Stimulated activated CD4-positive, alpha-beta T cell treated with anti-CD3 and anti-CD28 coated beads, TNF-alpha, amount 100 ng/mL, for 4 hours (primary cell): ENCODE measurements around the gene ATP11B.

Source experiments
- DNase-seq, 3 experiments: peaks; one replicate each; pipeline ENCODE4 v3.0.0-alpha.2; 2020; ENCODE audit warnings: low read depth in 3 of 3

Gene ATP11B

DNA sequence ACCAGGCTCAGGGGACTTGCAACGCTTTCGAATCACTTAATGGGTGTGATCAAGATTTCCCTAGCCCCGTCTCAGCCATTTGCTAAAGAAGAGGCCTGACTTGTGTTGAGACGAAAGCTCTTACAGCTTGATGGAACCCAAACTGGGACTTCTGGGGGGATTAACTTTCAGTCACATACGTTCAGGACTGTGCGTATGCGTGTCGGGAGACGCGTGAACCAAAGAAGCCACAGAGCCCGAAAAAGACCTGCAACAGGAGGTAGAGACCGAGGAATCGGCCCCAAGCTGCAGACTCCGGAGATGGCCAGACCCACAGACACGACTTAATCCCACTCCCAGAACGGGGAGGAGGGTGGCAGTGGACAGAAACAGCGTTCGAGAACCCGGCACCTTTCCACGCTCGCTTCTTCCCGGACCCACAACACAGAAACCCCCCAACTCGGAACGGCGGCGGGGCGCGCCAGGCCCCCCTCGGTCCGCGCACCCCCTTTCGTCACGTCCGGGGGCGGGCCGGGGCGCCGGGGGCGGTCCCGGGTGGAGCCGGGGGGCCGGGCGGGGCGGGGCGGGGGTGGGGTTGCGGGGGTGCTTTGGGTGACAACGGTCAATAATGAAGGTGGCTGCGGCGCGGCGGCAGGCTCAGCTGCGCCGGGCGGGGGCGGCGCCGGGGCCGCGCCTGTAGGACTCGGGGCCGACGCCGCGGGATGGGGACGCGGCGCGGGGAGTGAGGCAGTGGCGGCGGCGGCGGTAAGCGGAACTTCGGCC lies at the start of gene ATP11B:
Gene ATP11B, plus strand, starts transcription at position 604 of the 762 bp plus-strand sequence. CDS start 256 bp downstream, outside the sequence.
- peak; percentile 50 to 68 (median 60) for DNase-seq

DNA sequence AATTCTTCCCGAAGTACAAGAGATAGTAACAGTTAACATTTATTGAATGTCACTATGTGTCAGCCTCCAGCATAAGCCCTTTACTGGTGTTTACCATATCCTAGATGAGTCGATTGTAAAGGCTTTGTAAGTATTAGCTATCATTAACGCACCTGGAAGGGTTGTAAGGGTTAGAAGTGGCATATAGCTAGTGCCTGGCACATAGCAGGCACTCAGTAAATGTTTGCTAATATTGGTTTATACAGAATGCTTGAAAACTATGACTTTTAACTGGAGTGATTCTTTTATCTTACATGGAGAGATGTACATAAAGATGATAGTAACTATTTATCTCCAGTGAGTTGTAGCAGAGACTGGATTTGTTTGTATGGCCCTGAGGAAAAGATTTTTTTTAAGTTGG lies 46.3 kb upstream of the ATP11B start:
- DNase-seq = no peak

- DNase-seq = no peak
Observed at GRCh38 chr3:182755308-182755707, 38.0 kb upstream of the ATP11B start.

DNA sequence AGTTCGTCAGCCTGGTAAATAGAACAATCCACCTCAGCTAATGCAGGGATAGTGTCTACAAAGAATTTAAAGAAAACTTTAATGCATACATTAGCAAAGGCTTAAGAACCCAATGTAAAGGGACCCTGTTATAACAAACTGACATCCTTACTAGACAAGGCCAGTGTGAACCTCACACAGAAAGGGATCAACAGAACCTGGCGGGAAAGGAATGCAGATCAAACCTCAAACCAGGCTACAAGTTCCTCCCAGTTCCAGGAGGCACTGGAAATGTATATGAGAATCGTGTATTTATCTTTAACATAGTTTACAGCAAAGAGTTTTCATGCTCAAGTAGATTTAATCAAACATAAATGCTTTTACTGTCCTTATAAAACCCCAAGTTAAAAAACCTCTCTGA lies 37.6 kb upstream of the ATP11B start:
- no peak for DNase-seq

DNA sequence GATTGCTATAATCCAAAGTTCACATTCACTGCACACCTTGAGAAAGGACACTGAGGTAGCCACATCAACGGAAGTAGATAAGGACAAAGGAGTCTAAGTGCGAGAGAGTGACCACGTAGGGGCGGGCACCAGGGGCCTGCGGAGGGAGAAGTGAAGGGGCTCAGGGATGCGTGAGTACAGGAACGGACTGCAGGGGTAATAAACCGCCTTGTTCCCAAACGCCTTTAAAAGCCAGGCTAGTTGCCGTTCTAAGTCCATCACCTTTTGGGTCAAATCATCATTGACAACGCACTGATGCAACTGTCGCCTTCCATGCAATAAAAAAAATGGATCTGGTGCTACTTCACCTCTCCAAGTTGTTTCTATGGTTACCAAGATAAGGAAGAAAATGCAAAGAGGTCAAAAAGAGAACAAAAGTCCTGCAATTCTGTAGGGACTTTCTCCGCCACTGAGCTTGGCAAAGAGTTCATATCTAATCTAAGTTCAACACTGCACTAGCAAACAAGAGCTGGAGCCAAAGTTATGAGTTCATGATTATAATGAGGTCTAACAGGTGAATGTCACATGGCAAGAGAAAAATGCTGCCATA lies 32.6 kb upstream of the ATP11B start:
- no peak for DNase-seq

DNA sequence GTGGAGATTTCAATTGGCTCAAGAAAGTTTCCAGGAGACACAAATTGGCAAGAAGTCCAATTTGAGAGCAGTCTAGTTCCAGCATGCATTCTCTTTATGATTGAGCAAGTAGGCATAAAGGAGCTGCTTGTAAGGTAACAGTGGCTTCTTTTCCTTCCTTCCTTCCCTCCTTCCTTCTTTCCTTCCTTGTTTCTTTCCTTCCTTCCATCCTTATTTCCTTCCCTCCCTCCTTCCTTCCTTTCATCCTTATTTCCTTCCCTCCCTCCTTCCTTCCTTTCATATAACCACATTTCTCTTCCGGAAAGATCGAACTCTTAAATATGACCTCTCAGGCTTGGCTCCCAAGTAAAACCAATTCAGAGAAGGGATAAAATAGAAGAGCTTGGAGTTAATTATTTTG lies 29.4 kb upstream of the ATP11B start:
- no peak for DNase-seq

GRCh38 chr3:182765287-182765686 lies 28.0 kb upstream of the ATP11B start:
- DNase-seq = no peak

GRCh38 chr3:182766099-182766498 lies 27.2 kb upstream of the ATP11B start:
- no peak for DNase-seq

- DNase-seq = no peak
Observed at GRCh38 chr3:182768413-182768812, 24.9 kb upstream of the ATP11B start.

GRCh38 chr3:182769673-182770072 lies 23.6 kb upstream of the ATP11B start:
- no peak for DNase-seq

DNA sequence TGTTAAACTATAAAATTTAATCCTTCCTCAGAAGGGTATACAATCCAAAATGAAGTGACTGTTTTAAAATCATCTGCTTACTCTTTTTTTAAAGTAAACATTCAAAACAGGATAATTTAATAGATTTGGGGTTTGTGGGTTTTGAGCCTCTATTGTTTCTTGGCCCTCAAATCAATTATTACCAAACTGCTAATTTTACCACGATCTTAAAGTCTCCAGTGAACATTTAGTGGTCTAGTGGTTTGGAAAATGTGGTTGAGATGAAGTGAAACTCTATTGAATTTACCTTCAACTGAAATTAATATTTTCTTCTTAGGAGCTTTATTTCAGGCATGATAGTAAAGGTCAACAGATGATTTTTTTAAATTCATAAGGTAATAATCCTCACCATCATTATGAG lies 11.2 kb upstream of the ATP11B start:
- DNase-seq = no peak

- no peak for DNase-seq
Observed at GRCh38 chr3:182783106-182783505, 10.2 kb upstream of the ATP11B start.

DNA sequence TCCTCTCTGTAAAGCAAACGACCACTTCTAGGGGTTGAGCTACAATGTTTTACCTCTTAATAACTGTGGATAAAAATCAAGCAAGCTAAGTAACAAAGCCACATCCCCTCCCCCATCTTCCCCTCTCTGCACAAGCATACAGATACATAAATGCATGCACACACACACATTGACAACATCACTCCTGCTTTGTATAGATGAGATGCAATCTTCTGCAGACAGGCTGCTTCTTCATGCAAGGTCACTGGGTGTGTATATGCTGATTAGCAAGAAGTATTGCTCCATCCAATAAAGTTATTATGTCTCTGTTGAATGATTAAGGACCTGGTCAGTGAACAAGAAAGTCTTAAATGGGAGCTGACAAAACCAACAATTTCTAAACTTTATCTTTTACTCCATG lies 8.8 kb upstream of the ATP11B start:
- DNase-seq = no peak

- DNase-seq = no peak
Observed at GRCh38 chr3:182785142-182785541, 8.2 kb upstream of the ATP11B start.

- DNase-seq = no peak
Observed at GRCh38 chr3:182785756-182786155, 7.5 kb upstream of the ATP11B start.

- no peak for DNase-seq
Observed at GRCh38 chr3:182786564-182787196, 6.6 kb upstream of the ATP11B start.

DNA sequence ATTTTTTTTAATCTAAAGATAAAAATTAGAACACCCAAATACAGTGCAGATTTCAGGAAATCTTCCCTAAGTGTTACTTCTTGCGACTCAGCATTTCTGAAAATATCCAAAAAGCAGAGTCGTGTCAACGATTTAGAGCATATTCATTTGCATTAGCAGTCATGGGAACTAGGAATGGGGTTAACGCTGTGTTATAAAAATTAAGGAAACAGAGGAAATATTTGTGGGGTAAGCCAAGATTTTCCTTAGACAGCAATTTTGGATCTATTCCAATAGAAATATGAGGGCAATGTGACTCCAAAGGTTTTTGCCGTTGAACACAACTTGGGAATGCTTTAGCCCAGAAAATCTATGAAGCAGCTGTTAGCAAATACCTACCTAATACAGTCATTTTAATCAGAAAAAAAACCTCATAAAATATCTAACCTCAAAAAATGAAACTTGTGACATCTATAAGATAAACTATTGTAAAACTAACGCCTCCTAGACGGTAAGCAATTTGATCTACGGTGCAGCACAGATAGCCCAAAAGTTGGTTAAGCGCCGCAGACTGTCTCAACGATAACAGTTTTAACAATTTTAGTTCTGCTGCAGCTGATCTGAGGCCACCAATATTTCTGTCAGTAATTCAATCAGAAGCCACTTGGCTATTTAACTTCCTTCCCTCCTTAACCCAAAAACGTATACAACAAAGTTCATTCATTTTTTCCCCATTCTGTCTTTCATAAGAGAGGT lies 5.8 kb upstream of the ATP11B start:
- no peak for DNase-seq

DNA sequence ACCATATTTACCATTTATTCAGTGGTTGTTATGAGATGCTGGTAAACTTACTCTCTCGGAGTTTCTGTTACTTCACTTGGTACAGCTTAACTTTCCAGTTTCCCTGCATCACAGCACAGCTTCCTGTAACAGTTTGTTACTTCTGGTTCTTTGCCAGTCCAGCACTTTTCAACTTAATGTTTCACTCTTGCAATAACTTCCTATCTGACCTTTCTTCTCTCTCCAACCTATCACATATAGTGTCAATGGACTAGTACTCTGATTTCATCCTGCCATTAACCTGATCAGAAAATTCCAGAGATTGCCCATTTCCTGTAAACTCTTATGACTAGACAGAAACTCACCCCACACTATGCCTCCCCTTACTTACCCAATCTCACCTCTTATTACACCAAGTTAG lies 3.9 kb upstream of the ATP11B start:
- no peak for DNase-seq

- no peak for DNase-seq
Observed at GRCh38 chr3:182790612-182791011, 2.7 kb upstream of the ATP11B start.

- peak; percentile 3 to 36 (median 22) for DNase-seq
Observed at GRCh38 chr3:182793663-182794454, 555 bp downstream of the ATP11B start.
